ENCODE measurements around the gene IL17C.

DNA sequence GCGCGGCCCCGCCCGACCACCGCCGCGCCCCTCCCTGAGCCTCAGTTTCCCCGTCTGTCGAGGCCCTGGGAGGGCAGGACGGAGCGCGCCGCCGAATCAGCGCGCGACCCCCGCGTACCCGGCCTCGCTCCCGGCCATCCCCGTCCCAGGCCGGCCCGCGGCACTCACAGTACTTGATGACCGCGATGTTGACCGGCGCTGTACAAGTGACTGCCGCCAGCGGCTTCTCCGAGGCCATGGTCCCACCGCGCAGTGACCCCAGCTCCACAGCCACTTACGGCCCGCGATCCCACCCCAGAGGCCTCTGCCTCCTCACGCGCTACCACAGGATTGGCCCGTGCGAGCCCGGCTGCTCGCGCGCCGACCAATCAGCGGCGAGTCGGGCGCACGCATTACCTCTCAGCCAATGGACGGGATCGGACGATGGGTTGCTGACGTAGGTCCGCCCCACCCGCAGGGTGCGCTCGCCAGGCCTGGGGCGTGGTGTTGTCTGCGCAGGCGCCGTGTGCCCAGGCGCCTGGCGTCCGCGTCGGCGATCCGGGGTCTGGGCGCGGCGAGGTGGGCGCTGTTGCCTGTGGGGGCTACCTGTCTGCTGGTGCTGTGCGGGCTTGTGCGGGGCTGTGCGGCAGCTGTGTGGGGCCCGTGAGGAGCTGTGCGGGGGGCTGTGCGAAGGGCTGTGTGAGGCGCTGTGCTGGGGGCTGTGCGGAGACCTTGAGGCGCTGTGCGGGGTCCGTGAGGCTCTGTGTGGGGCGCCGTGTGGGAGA lies 24.7 kb downstream of the IL17C start, which contains the start of gene MVD:
- TF ChIP-seq POLR2A (IDR thresholded peaks at IDR 0.05; ENCODE audit: low read depth, low read length): peak; percentile 93
- TF ChIP-seq, protein P1, sequence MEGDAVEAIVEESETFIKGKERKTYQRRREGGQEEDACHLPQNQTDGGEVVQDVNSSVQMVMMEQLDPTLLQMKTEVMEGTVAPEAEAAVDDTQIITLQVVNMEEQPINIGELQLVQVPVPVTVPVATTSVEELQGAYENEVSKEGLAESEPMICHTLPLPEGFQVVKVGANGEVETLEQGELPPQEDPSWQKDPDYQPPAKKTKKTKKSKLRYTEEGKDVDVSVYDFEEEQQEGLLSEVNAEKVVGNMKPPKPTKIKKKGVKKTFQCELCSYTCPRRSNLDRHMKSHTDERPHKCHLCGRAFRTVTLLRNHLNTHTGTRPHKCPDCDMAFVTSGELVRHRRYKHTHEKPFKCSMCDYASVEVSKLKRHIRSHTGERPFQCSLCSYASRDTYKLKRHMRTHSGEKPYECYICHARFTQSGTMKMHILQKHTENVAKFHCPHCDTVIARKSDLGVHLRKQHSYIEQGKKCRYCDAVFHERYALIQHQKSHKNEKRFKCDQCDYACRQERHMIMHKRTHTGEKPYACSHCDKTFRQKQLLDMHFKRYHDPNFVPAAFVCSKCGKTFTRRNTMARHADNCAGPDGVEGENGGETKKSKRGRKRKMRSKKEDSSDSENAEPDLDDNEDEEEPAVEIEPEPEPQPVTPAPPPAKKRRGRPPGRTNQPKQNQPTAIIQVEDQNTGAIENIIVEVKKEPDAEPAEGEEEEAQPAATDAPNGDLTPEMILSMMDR (IDR thresholded peaks at IDR 0.05; ENCODE audit: extremely low read depth in 1 of 2, insufficient read depth in 1 of 2, low read depth in 1 of 2, low read length in 2 of 2): no peak
- no peak for TF ChIP-seq JUN (IDR thresholded peaks at IDR 0.05; ENCODE audit: borderline replicate concordance, insufficient read depth, insufficient read length, low read depth)
- TF ChIP-seq, protein P2, sequence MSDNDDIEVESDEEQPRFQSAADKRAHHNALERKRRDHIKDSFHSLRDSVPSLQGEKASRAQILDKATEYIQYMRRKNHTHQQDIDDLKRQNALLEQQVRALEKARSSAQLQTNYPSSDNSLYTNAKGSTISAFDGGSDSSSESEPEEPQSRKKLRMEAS (IDR thresholded peaks at IDR 0.05; ENCODE audit: insufficient read depth, insufficient read length): no peak
- peak; percentile 92 for TF ChIP-seq POLR2AphosphoS5 (IDR thresholded peaks at IDR 0.05; ENCODE audit: insufficient read depth, low read depth, low read length)
- no peak for TF ChIP-seq EZH2 (IDR thresholded peaks at IDR 0.05; ENCODE audit: borderline replicate concordance, low read depth, low read length, severe bottlenecking)
- TF ChIP-seq FOS (IDR thresholded peaks at IDR 0.05; ENCODE audit: borderline replicate concordance, insufficient read depth, low read length): no peak
- no peak for TF ChIP-seq GATA2 (IDR thresholded peaks at IDR 0.05; ENCODE audit: insufficient read depth, insufficient read length, low read depth, low read length)

Data from endothelial cell of umbilical vein (primary cell).